Measurements from ENCODE around the gene MYEOV.

The MYEOV gene

GRCh38 chr11:69319255-69320106, 25.5 kb downstream of the MYEOV start:
- DNase-seq (ENCODE audit: low spot score), result no peak

GRCh38 chr11:69320326-69320725, 26.4 kb downstream of the MYEOV start:
- no peak for DNase-seq (ENCODE audit: low spot score)

GRCh38 chr11:69320756-69321741, 27.1 kb downstream of the MYEOV start:
- DNase-seq (ENCODE audit: low spot score), result no peak

- no peak for DNase-seq (ENCODE audit: low spot score)
Measured at GRCh38 chr11:69321877-69322361, 28.0 kb downstream of the MYEOV start.

- DNase-seq (ENCODE audit: low spot score), result no peak
Measured at GRCh38 chr11:69325446-69325845, 31.5 kb downstream of the MYEOV start.

GRCh38 chr11:69326622-69327219, 32.8 kb downstream of the MYEOV start:
- no peak for DNase-seq (ENCODE audit: low spot score)

- DNase-seq (ENCODE audit: low spot score), result no peak
Measured at GRCh38 chr11:69327741-69328191, 33.8 kb downstream of the MYEOV start.

GRCh38 chr11:69328231-69328630, 34.3 kb downstream of the MYEOV start:
- DNase-seq (ENCODE audit: low spot score), result no peak

GRCh38 chr11:69329581-69329980, 35.6 kb downstream of the MYEOV start:
- no peak for DNase-seq (ENCODE audit: low spot score)

GRCh38 chr11:69330330-69330729, 36.4 kb downstream of the MYEOV start:
- no peak for DNase-seq (ENCODE audit: low spot score)

- DNase-seq (ENCODE audit: low spot score), result no peak
Measured at GRCh38 chr11:69333149-69333710, 39.3 kb downstream of the MYEOV start.

GRCh38 chr11:69333879-69334278, 39.9 kb downstream of the MYEOV start:
- DNase-seq (ENCODE audit: low spot score), result no peak

GRCh38 chr11:69335007-69335780, 41.2 kb downstream of the MYEOV start:
- no peak for DNase-seq (ENCODE audit: low spot score)

- no peak for DNase-seq (ENCODE audit: low spot score)
Measured at GRCh38 chr11:69335781-69336405, 41.9 kb downstream of the MYEOV start.

- DNase-seq (ENCODE audit: low spot score), result no peak
Measured at GRCh38 chr11:69337211-69337721, 43.3 kb downstream of the MYEOV start.

GRCh38 chr11:69339041-69339733, 45.2 kb downstream of the MYEOV start:
- no peak for DNase-seq (ENCODE audit: low spot score)

GRCh38 chr11:69339983-69340565, 46.1 kb downstream of the MYEOV start:
- no peak for DNase-seq (ENCODE audit: low spot score)

GRCh38 chr11:69342588-69343330, 48.8 kb downstream of the MYEOV start:
- DNase-seq (ENCODE audit: low spot score), result no peak

Data from LoVo (cell line).